K562 (cell line): Measurements from ENCODE around the gene SLX9. TPM values are rescaled to one million over a fixed set of nuclear protein-coding genes. Genes with fewer than 3 reads are reported as not detected.

Experiments used
- ATAC-seq: fragments of 200-7000 bp; cut with Tn5 transposase; 3 replicates; pipeline ENCODE4 v1.9.1; 2020; ENCODE audit warnings: moderate library complexity
- BruUV-seq: library from RNA; stranded (reverse); fragments of 400-500 nt; replicated peaks from 2 replicates; lab custom pipeline; 2021; lab: Mats Ljungman, UMichigan
- CTCF ChIA-PET: fragments of 300-600 bp; formaldehyde crosslinking; extraction: SDS; loops from one replicate; lab custom pipeline; 2021; ENCODE audit warnings: low intra/inter-chr PET ratio; lab: Yijun Ruan, JAX
- POLR2A ChIA-PET: fragments of 300-600, 350-650 bp; sonication (Branson Sonifier 250); formaldehyde crosslinking; extraction: SDS; loops from one replicate; lab custom pipeline; 2021; ENCODE audit warnings: antibody characterized with exemption, inconsistent platforms; lab: Yijun Ruan, JAX
- DNase-seq, 4 experiments: peaks; one replicate each; pipeline versions ENCODE4 v3.0.0 to v3.0.0-alpha.2; 2011 to 2018; ENCODE audit warnings: low spot score in 3 of 4, mixed read lengths in 3 of 4; ENCODE audit errors: extremely low read depth in 1 of 4
- FAIRE-seq: peaks from 2 replicates; lab custom pipeline; 2011; peaks lifted over from hg19 to GRCh38; lab: Jason Lieb, UNC
- H2AFZ ChIP-seq: 2 replicates; pipeline ENCODE4 v1.6.0; 2011; ENCODE audit warnings: low read depth, low read length, control low read depth, inconsistent platforms
- H3K27ac ChIP-seq: fragments of 200-600 bp; 3 replicates; pipeline ENCODE4 v1.8.0; 2011; ENCODE audit warnings: low read depth, mild to moderate bottlenecking, control low read depth, inconsistent platforms, low read length, moderate library complexity, mixed read lengths; ENCODE audit errors: extremely low read depth
- H3K27me3 ChIP-seq, 2 experiments: fragments of 300-600 bp in 1 of 2; 2 replicates in 1 of 2; 3 replicates in 1 of 2; pipeline versions ENCODE4 v1.6.0 to v1.8.0; 2011; ENCODE audit warnings: inconsistent platforms in 2 of 2, low read length in 2 of 2, mild to moderate bottlenecking in 1 of 2, mixed read lengths in 1 of 2, moderate library complexity in 1 of 2; ENCODE audit not compliant: control insufficient read depth in 2 of 2, insufficient read depth in 2 of 2
- H3K36me3 ChIP-seq: fragments of 300-600 bp; 3 replicates; pipeline ENCODE4 v1.8.0; 2011; ENCODE audit warnings: mild to moderate bottlenecking, low read length, inconsistent platforms; ENCODE audit not compliant: control insufficient read depth, insufficient read depth
- H3K4me1 ChIP-seq, 2 experiments: fragments of 200-600 bp in 1 of 2; replicated peaks in 1 of 2; 2 replicates in 1 of 2; 3 replicates in 1 of 2; pipeline versions ENCODE4 v1.5.1 to v1.8.0; 2011; ENCODE audit warnings: inconsistent platforms in 2 of 2, low read length in 2 of 2, mild to moderate bottlenecking in 1 of 2, mixed read lengths in 1 of 2, moderate library complexity in 1 of 2; ENCODE audit not compliant: control insufficient read depth in 2 of 2, insufficient read depth in 2 of 2
- H3K4me2 ChIP-seq: 2 replicates; pipeline ENCODE4 v1.6.1; 2011; ENCODE audit warnings: low read length, control low read depth, inconsistent platforms, mixed read lengths; ENCODE audit not compliant: insufficient read depth
- H3K4me3 ChIP-seq: fragments of 200-600 bp; sonication (generic), shearing (Covaris generic); 2 replicates; pipeline ENCODE4 v1.5.1; 2016; ENCODE audit warnings: control low read depth, inconsistent platforms
- H3K79me2 ChIP-seq: fragments of 200-600 bp; 3 replicates; pipeline ENCODE4 v1.8.0; 2011; ENCODE audit warnings: low read length, inconsistent platforms; ENCODE audit not compliant: control insufficient read depth, insufficient read depth
- H3K9ac ChIP-seq, 2 experiments: 2 replicates each; pipeline versions ENCODE4 v1.6.0 to v1.6.1; 2011; ENCODE audit warnings: low read depth in 2 of 2, low read length in 2 of 2, control low read depth in 1 of 2, inconsistent platforms in 1 of 2, mild to moderate bottlenecking in 1 of 2, mixed read lengths in 1 of 2; ENCODE audit not compliant: insufficient read depth in 1 of 2
- H3K9me1 ChIP-seq: one replicate; pipeline ENCODE4 v1.6.0; 2011; ENCODE audit warnings: inconsistent platforms, mild to moderate bottlenecking, low read length, moderate library complexity; ENCODE audit not compliant: control insufficient read depth, insufficient read depth
- H3K9me3 ChIP-seq: replicated peaks from 2 replicates; pipeline ENCODE4 v1.5.1; 2011; ENCODE audit warnings: low read depth, low read length, inconsistent platforms; ENCODE audit not compliant: control insufficient read depth, insufficient read depth
- H4K20me1 ChIP-seq: replicated peaks from 2 replicates; pipeline ENCODE4 v1.6.1; 2011; ENCODE audit warnings: low read length, inconsistent platforms, mixed read lengths; ENCODE audit not compliant: control insufficient read depth, insufficient read depth
- BCLAF1 ChIP-seq, 2 experiments: fragments of 450-650 bp in 1 of 2; IDR thresholded peaks; 2 replicates each; pipeline ENCODE4 v1.6.1; 2011 to 2017; ENCODE audit warnings: low read depth in 2 of 2, antibody characterized with exemption in 1 of 2, borderline replicate concordance in 1 of 2, low read length in 1 of 2, mild to moderate bottlenecking in 1 of 2, mixed read lengths in 1 of 2; ENCODE audit not compliant: control insufficient read depth in 1 of 2
- E2F3 ChIP-seq: fragments of 250-450 bp; sonication (Bioruptor Pico); IDR thresholded peaks from 2 replicates; pipeline ENCODE4 v1.4.0; 2020; ENCODE audit warnings: mild to moderate bottlenecking
- HMGN3 ChIP-seq: IDR thresholded peaks from 2 replicates; pipeline ENCODE4 v1.6.1; 2011; ENCODE audit warnings: borderline replicate concordance, low read depth, mild to moderate bottlenecking, mixed read lengths, low read length; ENCODE audit not compliant: insufficient read length; ENCODE audit errors: extremely low read depth
- SREBF2 ChIP-seq: sonication (generic); formaldehyde crosslinking; IDR thresholded peaks from 2 replicates; pipeline ENCODE4 v1.4.0; 2020; ENCODE audit warnings: mild to moderate bottlenecking, missing genetic modification reagents
- ZNF253 ChIP-seq: fragments of 250-450 bp; sonication (Bioruptor Pico); conservative IDR thresholded peaks from 2 replicates; pipeline ENCODE4 v1.6.1; 2021; ENCODE audit warnings: mild to moderate bottlenecking
- WGBS: fragments of 100-300 bp; shearing (Covaris generic); methylation state at CpG from one replicate; pipeline ENCODE4 v1.1.6; 2016; ENCODE audit warnings: low coverage, mixed read lengths; ENCODE audit not compliant: insufficient coverage; ENCODE audit errors: missing lambda C conversion rate; 5-methylcytosine and 5-hydroxymethylcytosine counted together
- in situ Hi-C: fragments of 300-500 bp; cut with MboI; formaldehyde crosslinking; loops from 4 replicates; pipeline ENCODE4 v1.15.0; 2018; ENCODE audit warnings: inconsistent platforms, mixed read lengths
- intact Hi-C: fragments of 100-400 bp; cut with micrococcal nuclease; formaldehyde crosslinking; loops from 2 replicates; pipeline ENCODE4 v1.14.2; 2022
- polyA plus RNA-seq, 8 experiments: library from polyadenylated mRNA; depleted of rRNA in 4 of 8; stranded (reverse) in 5 of 8; unstranded in 3 of 8; fragments of >200 nt; fragmentation: Nextera tagmentation in 2 of 8; fragmentation: Illumina TruSeq in 1 of 8; extraction: Ambion mirVana in 2 of 8; extraction: Trizol in 1 of 8; gene quantifications; 2 replicates each; pipeline versions ENCODE4 v1.2.1 to v1.2.3, GENCODE V29; 2011 to 2014; ENCODE audit warnings: inconsistent platforms in 1 of 8, missing spikeins in 1 of 8
- total RNA-seq, 7 experiments: library from RNA; depleted of rRNA in 6 of 7; stranded (reverse); fragments of >200 nt in 6 of 7; fragmentation: Illumina TruSeq in 2 of 7; extraction: Trizol in 2 of 7; gene quantifications; 2 replicates each; pipeline versions ENCODE4 v1.2.1 to v1.2.3, GENCODE V29; 2011 to 2021; ENCODE audit warnings: low replicate concordance in 1 of 7
- TF ChIP-seq, protein P1 (sequence below): fragments of 250-450 bp; sonication (Bioruptor Pico); IDR thresholded peaks from 2 replicates; pipeline ENCODE4 v1.9.0; 2021; ENCODE audit warnings: mild to moderate bottlenecking

Gene SLX9
- total and polyA plus RNA-seq, 9 of the 15 experiments (the other 6 are each of a cell fraction or from before 2014, with no cell fraction given): 1.2 to 75.5 (median 16.5) TPM

DNA sequence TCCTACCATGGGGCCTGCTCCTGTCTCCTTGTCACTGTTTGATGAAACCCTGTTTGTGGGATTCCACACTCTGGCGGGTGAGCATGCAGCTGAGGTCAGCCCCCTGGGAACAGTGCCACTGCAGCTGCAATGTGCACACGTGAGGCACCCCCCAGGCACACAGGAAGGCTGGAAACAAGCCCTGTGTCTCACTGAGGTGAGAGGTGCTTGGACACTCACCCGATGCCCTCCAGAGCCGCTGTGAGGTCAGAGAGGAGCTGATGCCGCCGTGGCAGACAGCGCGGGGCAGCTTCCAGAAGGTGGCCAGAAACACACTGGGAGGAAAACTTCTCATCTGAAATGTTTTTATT is 49.7 kb downstream of the SLX9 start:
- ChIA-PET CTCF (no interaction called here), POLR2A (no interaction called here)
- no peaks in the 10 kb centered on the region for H3K9me3 ChIP-seq
- DNase-seq (no peak), ATAC-seq (no peak), FAIRE-seq (no peak)
- WGBS: 35% methylated on average over 7 of the region's 8 CpGs
- no peak overlapping the region for H3K27ac ChIP-seq
- intact Hi-C loops (no loop called here), in situ Hi-C loops (no loop called here)
- H3K79me2 ChIP-seq: no peaks in the 10 kb centered on the region
- H3K4me1 ChIP-seq: peaks cover 0 to 80% of the 10 kb centered on the region in 2 experiments; a peak in 1 of 5 replicates
- peaks cover 33 to 68% of the 10 kb centered on the region in 2 experiments for H3K27me3 ChIP-seq
- H4K20me1 ChIP-seq: peaks cover 41% of the 10 kb centered on the region
- H3K4me2 ChIP-seq: no peak overlapping the region
- no peaks in the 10 kb centered on the region for H3K36me3 ChIP-seq
- no peak overlapping the region for H3K4me3 ChIP-seq
- H3K9ac ChIP-seq: no peak overlapping the region
- H2AFZ ChIP-seq: no peak overlapping the region
- TF ChIP-seq BCLAF1 (IDR thresholded peaks at IDR 0.05; ENCODE audit: borderline replicate concordance in 1 of 2, control insufficient read depth in 1 of 2, low read depth in 2 of 2, low read length in 1 of 2) (no peak), ZNF253 (CRISPR knock-in tag) (no peak), E2F3 (CRISPR knock-in tag) (no peak), HMGN3 (no peak), SREBF2 (CRISPR knock-in tag) (no peak)
- TF ChIP-seq, protein P1, sequence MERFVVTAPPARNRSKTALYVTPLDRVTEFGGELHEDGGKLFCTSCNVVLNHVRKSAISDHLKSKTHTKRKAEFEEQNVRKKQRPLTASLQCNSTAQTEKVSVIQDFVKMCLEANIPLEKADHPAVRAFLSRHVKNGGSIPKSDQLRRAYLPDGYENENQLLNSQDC: no peak
- BruUV-seq: no TSS peak
- peaks cover 4% of the 10 kb centered on the region for H3K9me1 ChIP-seq
